Omental fat pad (tissue), 4 donors: ENCODE data around the gene FAM171A2. TPM values are rescaled to one million over a fixed set of nuclear protein-coding genes. Genes with fewer than 3 reads are reported as not detected.

Experiments used
- ATAC-seq: fragments of 150-250 bp; one replicate; pipeline ENCODE4 v1.9.1; 2016; ENCODE audit warnings: mild to moderate bottlenecking, moderate library complexity; ENCODE audit not compliant: low FRiP score
- DNase-seq: peaks from one replicate; pipeline ENCODE4 v3.0.0-alpha.2; 2019; ENCODE audit warnings: low spot score
- total RNA-seq, 4 donors: library from RNA; depleted of rRNA; stranded (reverse); fragments of >200 nt; gene quantifications; one replicate each; pipeline ENCODE4 v1.1.0, GENCODE V29; 2016
- TF ChIP-seq, protein P1 (sequence below), 3 donors: fragments of 450-650 bp; IDR thresholded peaks; one replicate each; pipeline ENCODE4 v1.5.1; 2016 to 2017; ENCODE audit warnings: antibody characterized with exemption in 3 of 3, mild to moderate bottlenecking in 3 of 3, moderate library complexity in 2 of 3

Gene FAM171A2
- total RNA-seq, 4 donors from 2014 or later, result 0.56 to 3.5 (median 0.95) TPM

DNA sequence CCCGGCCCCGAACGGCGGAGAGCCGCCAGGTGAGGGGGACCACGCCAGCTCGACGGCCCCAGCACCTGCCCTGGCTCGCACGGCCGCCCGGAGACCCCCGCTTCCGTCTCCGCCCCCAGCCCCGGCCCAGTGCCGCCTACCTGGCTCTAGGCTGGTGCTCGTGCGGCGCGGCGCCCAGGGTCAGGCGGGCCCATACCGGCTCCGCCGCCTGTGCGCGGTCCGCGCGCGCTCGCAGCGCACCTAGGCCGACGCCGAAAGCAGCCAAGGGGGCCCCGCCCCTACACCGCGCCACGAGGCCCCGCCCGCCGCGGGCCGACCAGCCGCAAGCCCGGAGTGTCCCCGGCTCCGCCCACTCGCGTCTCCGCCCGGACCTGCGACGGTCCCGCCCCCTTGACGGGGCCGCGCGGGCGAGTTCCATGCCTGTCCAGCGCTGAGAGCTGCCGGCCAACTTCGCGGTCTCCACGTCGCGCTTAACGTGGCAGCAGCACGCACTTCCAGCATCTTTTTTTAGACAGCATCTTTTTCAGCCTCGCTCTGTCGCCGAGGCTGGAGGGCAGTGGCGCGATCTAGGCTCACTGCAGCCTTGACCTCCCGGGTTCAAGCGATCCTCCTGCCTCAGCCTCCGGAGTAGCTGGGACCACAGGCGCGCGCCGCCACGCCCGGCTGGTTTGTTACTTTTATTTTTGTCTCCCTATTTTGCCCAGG is 38.9 kb downstream of the FAM171A2 start, which contains the start of gene SLC25A39:
Gene SLC25A39, minus strand, starts transcription at position 253 of the 705 bp plus-strand sequence. CDS start 1,261 bp downstream, outside the sequence.
- DNase-seq (peak; percentile 71), ATAC-seq (peak; percentile 95)
- TF ChIP-seq, protein P1, sequence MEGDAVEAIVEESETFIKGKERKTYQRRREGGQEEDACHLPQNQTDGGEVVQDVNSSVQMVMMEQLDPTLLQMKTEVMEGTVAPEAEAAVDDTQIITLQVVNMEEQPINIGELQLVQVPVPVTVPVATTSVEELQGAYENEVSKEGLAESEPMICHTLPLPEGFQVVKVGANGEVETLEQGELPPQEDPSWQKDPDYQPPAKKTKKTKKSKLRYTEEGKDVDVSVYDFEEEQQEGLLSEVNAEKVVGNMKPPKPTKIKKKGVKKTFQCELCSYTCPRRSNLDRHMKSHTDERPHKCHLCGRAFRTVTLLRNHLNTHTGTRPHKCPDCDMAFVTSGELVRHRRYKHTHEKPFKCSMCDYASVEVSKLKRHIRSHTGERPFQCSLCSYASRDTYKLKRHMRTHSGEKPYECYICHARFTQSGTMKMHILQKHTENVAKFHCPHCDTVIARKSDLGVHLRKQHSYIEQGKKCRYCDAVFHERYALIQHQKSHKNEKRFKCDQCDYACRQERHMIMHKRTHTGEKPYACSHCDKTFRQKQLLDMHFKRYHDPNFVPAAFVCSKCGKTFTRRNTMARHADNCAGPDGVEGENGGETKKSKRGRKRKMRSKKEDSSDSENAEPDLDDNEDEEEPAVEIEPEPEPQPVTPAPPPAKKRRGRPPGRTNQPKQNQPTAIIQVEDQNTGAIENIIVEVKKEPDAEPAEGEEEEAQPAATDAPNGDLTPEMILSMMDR (IDR thresholded peaks at IDR 0.05), result no peak

DNA sequence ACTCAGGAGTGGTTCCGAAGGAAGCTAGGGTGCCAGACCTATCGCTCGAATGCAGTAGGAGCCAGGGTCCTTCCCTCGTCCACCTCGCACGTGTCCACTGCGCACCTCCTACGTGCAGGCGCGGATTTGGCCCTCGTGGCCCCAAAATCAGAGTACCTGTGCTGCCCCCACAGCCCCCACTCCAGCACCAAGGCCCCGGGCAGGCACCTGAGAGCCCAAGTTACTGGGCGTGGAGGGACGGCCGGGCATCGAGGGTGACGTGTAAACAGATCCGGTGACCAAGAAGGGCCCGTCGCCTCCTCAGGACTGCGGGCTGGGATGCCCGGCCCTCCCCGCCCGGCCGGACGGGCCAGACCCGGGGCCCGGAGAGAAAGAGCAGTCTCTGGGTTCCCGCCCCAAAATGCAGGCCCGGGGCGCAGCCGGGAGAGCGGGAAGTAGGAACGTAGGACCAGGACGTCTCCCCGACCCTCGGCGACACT is 39.5 kb downstream of the FAM171A2 start:
- TF ChIP-seq, protein P1 (IDR thresholded peaks at IDR 0.05), result no peak
- no peak for ATAC-seq
- no peak for DNase-seq

DNA sequence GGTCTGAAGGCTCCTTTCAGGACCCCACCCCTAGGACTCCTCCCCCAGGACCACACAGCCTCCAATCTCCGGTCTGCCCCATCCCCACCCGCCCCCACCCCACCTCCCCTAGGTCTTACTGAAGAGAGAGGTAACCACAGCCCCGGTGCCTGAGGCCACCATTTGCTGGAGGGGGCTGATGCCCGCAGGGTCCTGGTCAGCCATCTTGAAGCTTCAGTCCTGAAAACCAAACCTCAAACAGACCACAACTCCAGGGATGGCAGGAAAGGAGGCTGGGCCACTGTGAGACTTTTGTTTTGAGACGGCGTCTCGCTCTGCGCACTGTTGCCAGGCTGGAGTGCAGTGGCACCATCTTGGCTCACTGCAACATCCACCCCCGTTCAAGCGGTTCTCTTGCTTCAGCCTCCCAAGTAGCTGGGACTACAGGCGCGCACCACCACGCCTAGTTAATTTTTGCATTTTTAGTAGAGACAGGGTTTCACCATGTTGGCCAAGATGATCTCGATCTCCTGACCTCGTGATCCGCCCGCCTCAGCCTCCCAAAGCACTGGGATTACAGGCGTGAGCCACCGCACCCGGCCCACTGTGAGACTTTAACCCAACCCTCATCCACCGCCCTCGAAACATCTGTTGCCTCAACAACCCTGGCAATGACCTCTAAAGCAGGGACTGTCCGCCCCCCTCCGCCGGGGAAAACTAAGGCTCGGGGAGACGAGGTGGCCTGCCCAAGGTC is 40.1 kb downstream of the FAM171A2 start:
- TF ChIP-seq, protein P1 (IDR thresholded peaks at IDR 0.05), result no peak
- ATAC-seq (no peak), DNase-seq (no peak)

DNA sequence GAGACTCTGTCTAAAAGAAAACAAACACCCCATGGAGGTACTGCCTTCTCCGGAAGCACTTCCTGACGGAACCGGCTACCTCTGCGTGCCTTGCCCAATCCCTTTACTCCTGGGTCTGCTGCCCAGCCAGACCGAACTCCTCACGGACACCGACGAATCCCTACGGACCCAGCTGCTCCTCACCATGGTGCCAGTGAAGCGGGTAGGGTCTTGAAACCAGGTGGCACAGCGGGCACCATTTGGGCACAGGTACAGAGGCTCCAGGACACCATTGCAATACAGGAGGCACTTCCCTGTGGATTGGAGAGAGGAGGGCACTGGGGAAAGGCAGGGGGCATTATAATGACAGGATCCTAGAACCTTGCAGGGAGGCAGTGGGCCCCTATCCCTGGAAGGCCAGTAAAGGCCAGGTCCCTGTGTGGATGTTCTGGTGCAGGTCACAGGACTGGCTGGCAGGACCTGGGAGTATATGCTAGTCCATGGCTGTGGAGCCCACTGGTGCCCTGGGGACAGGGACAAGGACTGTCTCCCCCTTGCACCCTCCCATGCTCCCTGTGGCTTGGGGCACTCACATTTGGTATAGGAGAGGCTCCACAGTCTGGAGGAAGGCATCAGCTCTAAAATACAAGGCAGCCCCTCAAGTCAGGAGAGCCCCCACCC is 41.3 kb downstream of the FAM171A2 start:
- DNase-seq, result no peak
- no peak for ATAC-seq
- TF ChIP-seq, protein P1 (IDR thresholded peaks at IDR 0.05), result no peak

DNA sequence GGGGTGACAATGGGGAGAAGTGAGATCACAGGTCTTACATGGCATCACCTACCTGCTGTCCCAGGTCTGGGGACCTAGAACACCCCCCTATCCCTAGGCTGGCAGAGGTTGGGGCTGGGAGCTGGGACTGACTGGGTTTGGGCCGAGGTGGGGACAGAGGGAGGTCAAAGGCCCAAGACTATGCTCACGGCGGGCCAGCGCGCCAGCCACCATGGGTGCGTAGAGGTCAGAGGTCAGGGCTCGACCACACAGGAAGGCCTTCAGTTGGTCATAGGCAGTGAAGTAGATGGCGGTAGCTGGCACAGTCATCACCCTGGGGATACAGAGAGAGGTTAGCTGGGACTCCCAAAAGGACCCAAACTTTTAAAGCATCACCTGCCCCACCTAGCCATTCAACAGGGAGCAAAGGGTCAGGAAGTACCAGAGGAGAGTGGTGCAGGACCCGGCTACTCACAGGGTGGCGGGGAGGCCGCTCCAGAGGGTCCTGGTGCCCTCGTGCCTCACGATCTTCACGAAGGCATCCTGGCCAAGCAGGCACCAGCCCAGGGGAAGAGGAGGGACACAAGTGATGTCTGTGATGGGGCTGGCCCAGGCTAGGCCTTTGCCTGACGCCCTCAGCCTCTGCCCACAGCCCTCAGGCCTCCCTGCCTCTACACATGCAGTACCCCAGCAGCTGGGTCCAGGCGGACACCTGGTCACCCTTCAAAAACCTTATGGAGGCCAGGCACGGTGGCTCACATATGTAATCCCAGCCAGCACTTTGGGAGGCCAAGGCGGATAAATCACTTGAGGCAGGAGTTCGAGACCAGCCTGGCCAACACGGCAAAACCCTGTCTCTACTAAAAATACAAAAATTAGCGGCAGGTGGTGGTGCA is 42.2 kb downstream of the FAM171A2 start:
- no peak for ATAC-seq
- no peak for DNase-seq
- TF ChIP-seq, protein P1 (IDR thresholded peaks at IDR 0.05), result no peak

DNA sequence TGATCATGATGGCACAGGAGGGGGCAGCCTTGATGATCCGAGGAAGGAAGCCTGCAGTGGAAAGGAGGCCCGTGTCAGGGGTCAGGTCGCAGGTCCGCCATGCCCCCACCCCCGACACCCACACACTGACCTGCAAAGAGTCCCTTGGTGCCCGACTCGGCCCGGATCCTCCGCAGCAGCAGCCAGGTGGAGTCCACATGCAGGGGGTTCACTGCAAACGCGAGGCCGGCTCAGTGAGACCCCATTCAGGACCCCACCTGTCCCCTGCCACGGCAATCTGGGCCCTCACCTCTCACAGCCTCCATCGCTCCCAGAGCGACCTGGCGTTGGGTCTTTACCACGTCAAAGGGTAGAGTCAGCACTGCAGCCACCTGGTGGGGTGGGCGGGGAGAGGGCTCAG is 43.6 kb downstream of the FAM171A2 start:
- no peak for DNase-seq

More for the DNA sequence above, 43.6 kb downstream of the FAM171A2 start:
- TF ChIP-seq, protein P1 (IDR thresholded peaks at IDR 0.05), result no peak
- ATAC-seq, result no peak
